ENCODE measurements around the gene PALMD.

Gene PALMD

GRCh38 chr1:99697580-99697979 is 51.7 kb downstream of the PALMD start:
- Histone ChIP-seq H3K36me3 (ENCODE audit: insufficient read depth, low read length) (no peaks in the 10 kb centered on the region), H3K4me1 (ENCODE audit: insufficient read depth, low read length, poor library complexity, severe bottlenecking) (no peaks in the 10 kb centered on the region), H3F3A (ENCODE audit: low read depth) (no peaks in the 10 kb centered on the region), H3K9ac (ENCODE audit: low read depth, low read length, poor library complexity, severe bottlenecking) (no peak overlapping the region), H3K9me3 (ENCODE audit: insufficient read depth, low read depth, low read length) (no peaks in the 10 kb centered on the region), H4K20me1 (ENCODE audit: insufficient read depth, low read length, poor library complexity, severe bottlenecking) (no peaks in the 10 kb centered on the region), H2AFZ (ENCODE audit: low read length) (no peak overlapping the region), H3K4me3 (ENCODE audit: low read length, poor library complexity, severe bottlenecking) (no peak overlapping the region), H3K79me2 (ENCODE audit: insufficient read depth, low read length) (no peaks in the 10 kb centered on the region), H3K4me2 (ENCODE audit: low read depth, low read length, poor library complexity, severe bottlenecking) (no peak overlapping the region), H3K27me3 (ENCODE audit: insufficient read depth, low read length, poor library complexity, severe bottlenecking) (no peaks in the 10 kb centered on the region), H3K9me2 (replicated peaks; ENCODE audit: low read depth, low read length) (no peaks in the 10 kb centered on the region)
- no peak for TF ChIP-seq EZH2phosphoT487 (IDR thresholded peaks at IDR 0.05; ENCODE audit: borderline replicate concordance)
- TF ChIP-seq, protein P1, sequence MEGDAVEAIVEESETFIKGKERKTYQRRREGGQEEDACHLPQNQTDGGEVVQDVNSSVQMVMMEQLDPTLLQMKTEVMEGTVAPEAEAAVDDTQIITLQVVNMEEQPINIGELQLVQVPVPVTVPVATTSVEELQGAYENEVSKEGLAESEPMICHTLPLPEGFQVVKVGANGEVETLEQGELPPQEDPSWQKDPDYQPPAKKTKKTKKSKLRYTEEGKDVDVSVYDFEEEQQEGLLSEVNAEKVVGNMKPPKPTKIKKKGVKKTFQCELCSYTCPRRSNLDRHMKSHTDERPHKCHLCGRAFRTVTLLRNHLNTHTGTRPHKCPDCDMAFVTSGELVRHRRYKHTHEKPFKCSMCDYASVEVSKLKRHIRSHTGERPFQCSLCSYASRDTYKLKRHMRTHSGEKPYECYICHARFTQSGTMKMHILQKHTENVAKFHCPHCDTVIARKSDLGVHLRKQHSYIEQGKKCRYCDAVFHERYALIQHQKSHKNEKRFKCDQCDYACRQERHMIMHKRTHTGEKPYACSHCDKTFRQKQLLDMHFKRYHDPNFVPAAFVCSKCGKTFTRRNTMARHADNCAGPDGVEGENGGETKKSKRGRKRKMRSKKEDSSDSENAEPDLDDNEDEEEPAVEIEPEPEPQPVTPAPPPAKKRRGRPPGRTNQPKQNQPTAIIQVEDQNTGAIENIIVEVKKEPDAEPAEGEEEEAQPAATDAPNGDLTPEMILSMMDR (conservative IDR thresholded peaks at IDR 0.05; ENCODE audit: low read length) = no peak

DNA sequence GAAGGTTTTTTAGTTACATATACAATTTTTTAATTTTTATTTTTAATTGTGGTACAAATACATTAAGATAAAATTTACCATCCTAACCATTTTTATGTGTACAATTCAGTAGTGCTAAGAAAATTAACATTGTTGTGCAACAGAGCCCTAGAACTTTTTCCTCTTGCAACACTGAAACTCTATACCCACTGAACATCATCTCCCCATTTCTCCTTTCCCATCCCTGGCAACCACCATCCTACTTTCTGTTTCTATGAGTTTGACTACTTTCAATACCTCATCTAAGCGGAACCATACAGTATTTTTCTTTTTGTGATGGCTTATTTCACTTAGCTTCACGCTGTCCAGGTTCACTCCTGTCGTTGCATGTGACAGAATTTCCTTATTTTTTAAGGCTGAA is 54.1 kb downstream of the PALMD start:
- Histone ChIP-seq H3K9ac (ENCODE audit: low read depth, low read length, poor library complexity, severe bottlenecking) (no peak overlapping the region), H3K4me1 (ENCODE audit: insufficient read depth, low read length, poor library complexity, severe bottlenecking) (no peaks in the 10 kb centered on the region), H3K27me3 (ENCODE audit: insufficient read depth, low read length, poor library complexity, severe bottlenecking) (no peaks in the 10 kb centered on the region), H3F3A (ENCODE audit: low read depth) (no peaks in the 10 kb centered on the region), H3K36me3 (ENCODE audit: insufficient read depth, low read length) (no peaks in the 10 kb centered on the region), H3K9me3 (ENCODE audit: insufficient read depth, low read depth, low read length) (no peaks in the 10 kb centered on the region), H3K4me3 (ENCODE audit: low read length, poor library complexity, severe bottlenecking) (no peak overlapping the region), H3K79me2 (ENCODE audit: insufficient read depth, low read length) (no peaks in the 10 kb centered on the region), H2AFZ (ENCODE audit: low read length) (no peak overlapping the region), H3K4me2 (ENCODE audit: low read depth, low read length, poor library complexity, severe bottlenecking) (no peak overlapping the region), H4K20me1 (ENCODE audit: insufficient read depth, low read length, poor library complexity, severe bottlenecking) (no peaks in the 10 kb centered on the region), H3K9me2 (replicated peaks; ENCODE audit: low read depth, low read length) (no peaks in the 10 kb centered on the region)
- TF ChIP-seq EZH2phosphoT487 (IDR thresholded peaks at IDR 0.05; ENCODE audit: borderline replicate concordance) = no peak
- TF ChIP-seq, protein P1 (conservative IDR thresholded peaks at IDR 0.05; ENCODE audit: low read length) = no peak

DNA sequence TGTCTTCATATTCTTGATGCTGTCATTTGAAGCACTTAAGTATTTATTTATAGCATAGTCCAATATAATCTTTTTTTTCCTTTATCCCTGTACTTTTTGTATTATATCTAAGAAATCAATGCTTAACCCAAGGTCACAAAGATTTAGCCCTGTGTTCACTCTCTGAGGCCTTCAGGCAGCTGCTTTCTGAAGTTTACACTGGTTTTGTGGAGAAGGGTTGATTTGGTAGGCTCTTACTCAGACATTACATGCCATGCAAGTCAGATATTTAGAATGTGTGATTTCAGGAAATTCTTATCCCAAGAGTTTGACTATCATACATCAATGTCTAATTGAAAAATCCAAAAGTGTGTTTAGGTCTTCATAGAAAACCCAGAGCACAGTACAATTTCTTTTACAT is 56.3 kb downstream of the PALMD start:
- H3K9me3 ChIP-seq (ENCODE audit: insufficient read depth, low read depth, low read length) = no peaks in the 10 kb centered on the region
- H2AFZ ChIP-seq (ENCODE audit: low read length) = no peak overlapping the region
- no peaks in the 10 kb centered on the region for H3F3A ChIP-seq (ENCODE audit: low read depth)
- no peaks in the 10 kb centered on the region for H3K36me3 ChIP-seq (ENCODE audit: insufficient read depth, low read length)
- no peaks in the 10 kb centered on the region for H3K4me1 ChIP-seq (ENCODE audit: insufficient read depth, low read length, poor library complexity, severe bottlenecking)
- H4K20me1 ChIP-seq (ENCODE audit: insufficient read depth, low read length, poor library complexity, severe bottlenecking) = no peaks in the 10 kb centered on the region
- no peak for TF ChIP-seq EZH2phosphoT487 (IDR thresholded peaks at IDR 0.05; ENCODE audit: borderline replicate concordance)
- TF ChIP-seq, protein P1 (conservative IDR thresholded peaks at IDR 0.05; ENCODE audit: low read length) = no peak
- no peak overlapping the region for H3K9ac ChIP-seq (ENCODE audit: low read depth, low read length, poor library complexity, severe bottlenecking)
- H3K27me3 ChIP-seq (ENCODE audit: insufficient read depth, low read length, poor library complexity, severe bottlenecking) = no peaks in the 10 kb centered on the region
- no peak overlapping the region for H3K4me2 ChIP-seq (ENCODE audit: low read depth, low read length, poor library complexity, severe bottlenecking)
- no peaks in the 10 kb centered on the region for H3K79me2 ChIP-seq (ENCODE audit: insufficient read depth, low read length)
- H3K4me3 ChIP-seq (ENCODE audit: low read length, poor library complexity, severe bottlenecking) = no peak overlapping the region
- H3K9me2 ChIP-seq (replicated peaks; ENCODE audit: low read depth, low read length) = no peaks in the 10 kb centered on the region
